GM21786 (cell line): ENCODE results near the gene MRPL54.

Experiments used
- ATAC-seq: cut with Tn5 transposase; IDR thresholded peaks from one replicate; pipeline ENCODE4 v1.9.1; 2021; ENCODE audit not compliant: unreplicated experiment

MRPL54 gene

DNA sequence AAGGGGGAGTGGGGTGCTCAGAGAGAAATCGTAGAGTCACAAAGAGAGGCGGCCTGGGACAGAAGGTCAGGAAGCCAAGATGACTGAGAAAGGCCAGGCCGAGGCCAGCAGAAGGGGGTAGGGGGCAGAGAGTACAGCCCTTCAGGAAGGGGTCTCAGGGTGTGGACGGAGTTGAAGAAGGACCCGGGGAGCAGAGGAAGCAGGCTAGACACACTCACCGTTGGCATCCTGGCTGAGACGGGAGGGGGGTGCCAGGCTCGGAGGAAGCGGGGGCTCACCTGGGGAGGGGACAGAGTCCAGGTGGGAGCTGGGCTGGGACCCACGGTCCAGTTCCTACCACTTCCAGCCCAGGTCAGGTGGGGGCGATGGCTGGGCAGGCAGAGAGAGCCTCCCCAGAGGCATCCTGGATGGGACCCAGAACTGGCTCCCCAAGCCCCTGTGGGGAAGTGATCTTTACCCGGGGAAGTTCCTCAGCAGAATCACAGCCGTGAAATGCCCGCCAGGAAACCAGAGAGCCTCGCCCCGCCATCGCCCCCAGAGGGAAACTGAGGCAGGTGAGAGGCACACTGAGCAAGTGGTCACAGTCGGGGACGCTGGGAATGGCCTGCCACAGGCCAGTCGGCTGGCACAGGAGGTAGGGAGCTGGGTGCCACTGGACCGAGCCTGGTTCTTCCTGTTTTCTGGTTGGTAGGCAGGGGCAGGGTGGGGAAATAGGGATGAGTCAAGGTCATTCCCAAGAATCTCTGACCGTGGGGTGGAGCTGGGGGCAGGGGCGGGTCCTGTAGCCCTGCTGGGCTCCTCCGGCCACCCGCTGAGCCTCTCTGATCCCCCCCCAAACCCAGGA lies 22.3 kb downstream of the MRPL54 start:
- ATAC-seq = no peak

DNA sequence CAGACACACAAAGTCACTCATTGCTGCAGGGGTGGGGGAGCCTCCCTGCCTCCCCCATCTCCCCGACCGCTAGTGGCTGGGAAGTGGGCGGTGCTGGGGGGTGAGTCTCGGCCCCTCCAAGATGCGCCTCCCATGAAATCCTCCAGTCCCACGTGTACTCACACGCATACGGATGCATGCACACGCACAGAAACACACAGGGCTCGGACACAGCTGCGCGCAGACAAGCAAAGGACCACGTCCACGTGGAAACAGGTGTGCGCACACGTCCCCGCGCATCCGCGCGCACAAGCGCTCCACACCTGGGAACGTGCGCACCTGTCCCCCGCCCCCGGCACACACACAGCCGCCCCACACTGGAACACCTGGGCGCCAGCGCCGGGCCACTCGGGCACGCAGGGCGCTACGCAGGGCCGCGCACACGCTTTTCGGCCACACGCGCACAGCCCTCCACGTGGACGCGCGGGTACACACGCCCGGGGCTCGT lies 23.0 kb downstream of the MRPL54 start:
- ATAC-seq = no peak

- no peak for ATAC-seq
These were observed 23.7 kb downstream of the MRPL54 start, which contains the start of gene MATK for GRCh38 chr19:3785938-3786824. TSS of gene MATK (minus strand) at chr19:3786381. CDS start at chr19:3785135, 1,246 bp downstream.

DNA sequence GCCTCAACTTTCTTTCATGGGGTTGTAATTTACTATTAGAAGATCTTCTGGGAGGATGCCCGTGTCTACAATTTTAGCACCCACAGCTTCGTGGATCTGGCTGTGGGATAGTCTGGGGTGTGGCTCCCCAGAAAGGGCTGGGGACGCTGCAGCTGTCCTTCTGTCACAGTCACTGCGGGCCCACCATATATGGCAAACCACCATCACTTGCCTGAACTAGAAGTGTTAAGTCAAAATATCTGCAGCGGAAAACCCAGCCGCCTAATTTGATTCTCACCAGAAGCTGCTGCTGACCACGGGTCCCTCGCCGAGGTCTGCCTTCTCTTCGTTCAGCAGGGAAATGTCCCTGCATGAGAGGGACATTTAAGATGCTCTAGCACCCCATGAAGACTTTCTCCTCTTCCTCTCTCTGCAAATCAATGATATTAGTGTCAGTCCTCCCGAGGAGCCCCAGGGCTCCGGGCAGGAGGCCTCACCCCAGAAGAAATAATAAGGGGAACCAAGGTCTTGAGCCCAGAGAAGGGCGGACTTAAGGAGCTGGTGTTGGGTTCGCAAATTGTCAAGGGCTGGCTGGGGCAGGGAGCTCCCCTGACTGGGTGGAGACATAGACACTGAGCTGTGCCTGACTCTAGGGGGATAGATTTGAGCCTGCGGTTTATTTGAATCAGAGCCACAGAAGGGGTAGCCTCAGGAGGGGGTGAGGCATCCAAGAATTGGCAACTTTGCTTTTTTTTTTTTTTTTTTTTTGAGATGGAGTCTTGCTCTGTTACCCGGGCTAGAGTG lies 26.7 kb downstream of the MRPL54 start:
- no peak for ATAC-seq

DNA sequence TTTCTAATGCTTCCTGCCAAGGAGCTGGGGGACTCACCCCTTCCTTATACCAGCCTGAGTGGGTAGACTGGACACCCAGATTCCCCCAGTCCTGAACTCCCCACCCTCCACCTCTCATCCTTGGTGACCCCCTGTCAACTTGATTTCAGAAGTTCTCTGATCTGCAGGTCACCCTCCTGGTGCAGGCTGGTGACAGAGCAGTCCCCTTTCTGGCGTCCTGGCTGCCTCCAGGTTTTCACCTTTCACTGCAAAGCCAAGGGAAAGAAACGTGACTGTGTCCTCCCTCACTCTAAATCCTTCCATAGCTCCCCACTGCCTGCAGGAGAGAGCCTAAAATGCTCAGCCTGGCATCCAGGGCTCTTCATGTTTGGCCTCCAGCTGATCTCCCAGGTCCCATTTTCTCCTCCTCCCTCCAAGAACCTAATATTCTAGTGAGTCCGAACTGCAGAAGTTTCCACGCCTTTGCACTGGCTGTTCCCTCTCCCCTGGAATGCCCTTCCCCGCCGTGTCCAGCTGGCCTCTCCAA lies 27.8 kb downstream of the MRPL54 start:
- ATAC-seq = no peak

- ATAC-seq = no peak
These were observed 28.5 kb downstream of the MRPL54 start for GRCh38 chr19:3790941-3791340.

DNA sequence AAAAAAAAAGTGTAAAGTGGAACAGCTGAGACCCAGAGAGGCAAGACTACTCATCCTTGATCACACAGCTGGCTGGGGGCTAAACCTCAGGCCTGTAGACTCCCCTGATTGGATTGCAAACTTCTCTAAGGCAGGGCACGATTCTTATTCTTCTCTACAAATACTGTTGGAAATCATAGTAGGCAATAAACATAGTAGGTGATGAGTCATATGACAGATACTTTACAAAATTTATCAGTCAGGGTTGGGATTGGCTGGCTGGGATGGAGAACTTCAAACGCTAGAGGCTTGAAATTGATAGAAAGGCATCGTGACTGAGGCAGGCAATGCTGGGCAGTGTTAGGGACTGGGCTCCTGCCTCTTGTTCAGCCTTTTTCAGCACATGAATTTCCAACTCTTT lies 29.6 kb downstream of the MRPL54 start:
- no peak for ATAC-seq

DNA sequence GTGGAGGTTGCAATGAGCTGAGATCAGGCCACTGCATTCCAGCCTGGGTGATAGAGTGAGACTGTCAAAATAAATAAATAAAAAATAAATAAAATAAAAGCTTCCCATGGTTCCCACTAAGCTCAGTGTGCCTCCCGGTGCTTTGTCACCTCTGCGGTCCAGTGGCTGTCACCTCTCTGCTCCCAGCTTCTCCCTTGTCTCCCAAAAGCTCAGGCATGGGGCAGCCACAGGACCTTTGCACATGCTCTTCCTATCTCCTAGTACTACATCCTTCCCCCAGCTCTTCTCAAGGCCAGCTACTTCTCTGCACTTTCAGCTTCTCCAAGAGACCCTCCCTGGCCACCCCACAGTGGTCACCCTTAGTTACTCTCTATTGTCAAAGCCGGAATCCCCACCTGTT lies 31.3 kb downstream of the MRPL54 start:
- ATAC-seq = no peak

DNA sequence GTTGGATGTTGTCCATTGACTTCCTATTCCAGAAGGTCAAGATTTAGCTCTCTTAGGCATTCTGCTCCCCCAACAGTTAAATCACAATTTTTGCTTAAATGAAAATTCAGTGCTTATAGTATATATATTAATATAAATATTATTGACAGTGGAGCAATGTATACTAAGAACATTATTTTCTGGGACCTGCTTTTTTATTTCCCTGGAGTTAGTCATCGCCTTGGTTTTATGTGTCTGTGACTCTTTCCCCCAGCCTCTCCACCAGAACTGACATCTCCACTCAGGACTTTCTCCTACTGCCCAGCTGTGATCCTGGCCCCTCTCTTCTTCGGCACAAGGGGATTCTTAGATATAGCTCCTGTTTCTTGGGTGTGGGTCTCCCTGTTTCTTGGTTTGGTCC lies 33.9 kb downstream of the MRPL54 start:
- no peak for ATAC-seq

- no peak for ATAC-seq
These were observed 35.7 kb downstream of the MRPL54 start for GRCh38 chr19:3798137-3798536.

- no peak for ATAC-seq
These were observed 38.5 kb downstream of the MRPL54 start for GRCh38 chr19:3800996-3801395.

GRCh38 chr19:3801412-3802096 lies 39.1 kb downstream of the MRPL54 start:
- no peak for ATAC-seq

DNA sequence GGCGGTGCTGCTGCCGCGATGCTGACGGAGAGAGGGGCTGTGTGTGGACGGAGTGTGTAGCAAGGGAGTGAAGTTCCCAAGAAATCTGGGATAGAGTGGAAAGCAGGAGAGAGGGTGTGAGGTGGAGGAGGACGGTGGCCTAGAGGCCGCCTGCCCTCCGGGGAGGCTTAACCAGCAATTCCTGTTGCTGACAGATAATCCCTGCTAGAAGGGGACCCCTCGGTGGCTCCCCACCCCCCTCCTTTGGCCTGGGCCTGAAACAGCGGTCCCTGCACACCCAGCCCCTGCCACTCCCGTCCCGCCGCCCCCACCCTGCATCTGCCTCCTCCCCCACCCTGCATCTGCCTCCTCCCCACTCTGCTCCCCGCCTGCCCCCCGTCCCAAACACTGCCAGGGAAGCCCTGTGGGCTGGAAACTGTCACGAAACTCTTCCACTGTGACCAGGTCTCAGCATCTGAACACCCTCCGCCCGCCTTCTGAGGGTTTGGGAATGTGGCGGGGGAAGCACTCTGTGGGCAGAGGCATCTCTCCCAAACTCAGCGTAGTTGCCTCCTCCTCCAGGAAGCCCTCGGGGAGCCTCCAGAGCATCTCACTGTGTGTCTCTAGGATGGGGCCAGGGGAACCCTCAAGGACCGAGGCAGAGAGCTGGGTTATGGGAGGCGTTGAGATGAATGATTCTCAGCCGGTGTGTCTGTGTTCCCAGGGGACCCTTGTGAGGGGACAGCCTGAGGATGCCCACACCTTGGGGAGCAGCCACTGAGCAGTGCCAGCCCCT lies 40.8 kb downstream of the MRPL54 start:
- ATAC-seq = no peak

DNA sequence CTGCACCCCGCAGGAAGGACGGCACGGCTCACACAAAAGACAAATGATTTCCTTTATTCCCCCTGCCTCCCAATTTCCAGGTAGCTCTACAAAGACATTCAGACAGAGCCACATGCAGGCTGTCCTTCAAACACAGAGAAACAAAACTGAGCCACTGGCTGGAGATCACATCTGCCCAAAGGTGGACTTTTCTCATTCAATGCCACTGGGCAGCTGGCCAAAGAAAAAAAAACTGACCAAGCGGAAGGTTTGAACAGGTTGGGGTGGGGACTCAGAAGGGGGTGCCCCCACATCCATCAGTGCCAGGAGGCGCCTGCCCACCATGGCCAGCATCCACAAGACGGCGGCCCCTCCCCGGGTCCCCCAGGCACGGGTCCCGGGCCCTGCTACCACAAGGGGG lies 41.5 kb downstream of the MRPL54 start:
- ATAC-seq = no peak

GRCh38 chr19:3804429-3804828 lies 41.9 kb downstream of the MRPL54 start:
- no peak for ATAC-seq

- ATAC-seq = no peak
These were observed 43.4 kb downstream of the MRPL54 start for GRCh38 chr19:3805859-3806258.

- no peak for ATAC-seq
These were observed 44.6 kb downstream of the MRPL54 start for GRCh38 chr19:3807131-3807480.

DNA sequence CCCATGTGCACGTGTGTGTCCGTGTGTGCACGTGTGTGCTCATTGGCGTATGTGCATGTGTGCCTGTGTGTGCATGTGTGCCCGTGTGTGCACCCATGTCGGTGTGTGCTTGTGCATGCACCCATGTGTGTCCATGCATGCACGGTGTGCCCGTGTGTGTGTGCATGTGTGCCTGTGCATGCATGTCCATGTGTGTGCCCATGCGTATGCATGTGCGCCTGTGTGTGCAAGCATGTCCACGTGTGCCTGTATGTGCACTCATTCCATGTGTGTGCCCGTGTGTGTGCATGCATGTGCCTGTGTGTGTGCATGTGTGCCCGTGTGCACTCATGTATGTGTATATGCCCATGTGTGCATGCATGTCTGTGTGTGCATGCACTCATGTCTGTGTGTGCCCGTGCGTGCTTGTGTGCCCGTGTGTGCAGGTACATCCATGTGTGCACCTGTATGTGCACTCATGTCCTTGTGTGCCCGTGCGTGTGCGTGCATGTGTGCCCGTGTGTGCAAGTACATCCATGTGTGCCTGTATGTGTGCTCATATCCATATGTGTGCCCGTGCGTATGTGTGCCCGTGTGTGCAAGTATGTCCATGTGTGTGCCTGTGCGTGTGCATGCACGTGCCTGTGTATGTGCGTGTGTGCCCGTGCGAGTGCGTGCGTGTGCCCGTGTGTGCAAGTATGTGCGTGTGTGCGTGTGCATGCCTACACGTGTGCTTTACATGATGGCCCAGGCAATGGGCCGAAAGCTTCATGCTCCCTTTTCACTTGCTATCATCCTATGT lies 45.3 kb downstream of the MRPL54 start:
- ATAC-seq = no peak
